Mesodermal cell (in vitro differentiated cells): Measurements from ENCODE around the gene TBC1D22A.

Source experiments
- H3K27ac ChIP-seq: 2 replicates; pipeline ENCODE4 v1.7.0; 2013; ENCODE audit warnings: mild to moderate bottlenecking, low read depth, low read length, moderate library complexity; ENCODE audit not compliant: severe bottlenecking
- H3K36me3 ChIP-seq: 2 replicates; pipeline ENCODE4 v1.7.1; 2013; ENCODE audit warnings: mild to moderate bottlenecking, low read length, moderate library complexity; ENCODE audit not compliant: control insufficient read depth, insufficient read depth
- H3K4me1 ChIP-seq: one replicate; pipeline ENCODE4 v1.7.1; 2013; ENCODE audit warnings: mild to moderate bottlenecking, low read length; ENCODE audit not compliant: insufficient read depth, control insufficient read depth, poor library complexity, severe bottlenecking
- H3K4me3 ChIP-seq: 2 replicates; pipeline ENCODE4 v1.7.0; 2013; ENCODE audit warnings: low read length, control low read depth, mild to moderate bottlenecking; ENCODE audit not compliant: insufficient read depth, poor library complexity, severe bottlenecking; ENCODE audit errors: extremely low read depth
- H3K9me3 ChIP-seq: 2 replicates; pipeline ENCODE4 v1.7.1; 2013; ENCODE audit warnings: mild to moderate bottlenecking, low read length, moderate library complexity; ENCODE audit not compliant: control insufficient read depth
- WGBS, 2 experiments: methylation state at CpG; one replicate each; pipeline ENCODE4 v1.1.5; 2013; ENCODE audit warnings: missing lambda C conversion rate in 2 of 2; ENCODE audit not compliant: insufficient coverage in 2 of 2; 5-methylcytosine and 5-hydroxymethylcytosine counted together

The TBC1D22A gene

GRCh38 chr22:47011131-47011858 is 248.8 kb downstream of the TBC1D22A start:
- Histone ChIP-seq H3K4me3 (no peak overlapping the region), H3K36me3 (peaks cover 16% of the 10 kb centered on the region), H3K4me1 (no peaks in the 10 kb centered on the region), H3K9me3 (no peaks in the 10 kb centered on the region), H3K27ac (no peak overlapping the region)
- 95 to 96% methylated on average over 6 to 12 of the region's 12 CpGs for WGBS, 2 experiments

GRCh38 chr22:47011859-47012258 is 249.4 kb downstream of the TBC1D22A start:
- H3K36me3 ChIP-seq, result peaks cover 16% of the 10 kb centered on the region
- 93 to 100% methylated on average over 2 of the region's 8 CpGs for WGBS, 2 experiments
- no peak overlapping the region for H3K27ac ChIP-seq
- no peaks in the 10 kb centered on the region for H3K9me3 ChIP-seq
- no peak overlapping the region for H3K4me3 ChIP-seq
- no peaks in the 10 kb centered on the region for H3K4me1 ChIP-seq

- peaks cover 16% of the 10 kb centered on the region for H3K36me3 ChIP-seq
- no peak overlapping the region for H3K4me3 ChIP-seq
- H3K4me1 ChIP-seq, result no peaks in the 10 kb centered on the region
- WGBS, 2 experiments, result 92 to 95% methylated on average over 13 to 16 of the region's 20 CpGs
- H3K9me3 ChIP-seq, result no peaks in the 10 kb centered on the region
- H3K27ac ChIP-seq, result no peak overlapping the region
Measured at GRCh38 chr22:47012589-47013370, 250.3 kb downstream of the TBC1D22A start.

- 90 to 93% methylated on average over 15 to 16 of the region's 23 CpGs for WGBS, 2 experiments
- Histone ChIP-seq H3K36me3 (peaks cover 15% of the 10 kb centered on the region), H3K4me1 (no peaks in the 10 kb centered on the region), H3K4me3 (no peak overlapping the region), H3K9me3 (no peaks in the 10 kb centered on the region), H3K27ac (no peak overlapping the region)
Measured at GRCh38 chr22:47013861-47014635, 251.6 kb downstream of the TBC1D22A start.

GRCh38 chr22:47014636-47015345 is 252.3 kb downstream of the TBC1D22A start:
- WGBS, 2 experiments, result 96% methylated on average over 16 to 18 of the region's 21 CpGs
- H3K4me1 ChIP-seq, result no peaks in the 10 kb centered on the region

GRCh38 chr22:47015589-47016178 is 253.2 kb downstream of the TBC1D22A start:
- Histone ChIP-seq H3K4me1 (no peaks in the 10 kb centered on the region), H3K9me3 (peaks cover 3% of the 10 kb centered on the region)

More at GRCh38 chr22:47014636-47015345, 252.3 kb downstream of the TBC1D22A start:
- H3K4me3 ChIP-seq, result no peak overlapping the region
- H3K36me3 ChIP-seq, result peaks cover 8% of the 10 kb centered on the region
- H3K9me3 ChIP-seq, result no peaks in the 10 kb centered on the region
- no peak overlapping the region for H3K27ac ChIP-seq

GRCh38 chr22:47016631-47017030 is 254.2 kb downstream of the TBC1D22A start:
- WGBS, 2 experiments, result 90 to 94% methylated on average over 18 to 20 of the region's 22 CpGs
- H3K27ac ChIP-seq, result no peak overlapping the region
- peaks cover 3% of the 10 kb centered on the region for H3K9me3 ChIP-seq
- H3K4me3 ChIP-seq, result no peak overlapping the region
- H3K36me3 ChIP-seq, result peaks cover 6% of the 10 kb centered on the region
- no peaks in the 10 kb centered on the region for H3K4me1 ChIP-seq

More at GRCh38 chr22:47015589-47016178, 253.2 kb downstream of the TBC1D22A start:
- H3K4me3 ChIP-seq, result no peak overlapping the region
- H3K36me3 ChIP-seq, result peaks cover 6% of the 10 kb centered on the region
- H3K27ac ChIP-seq, result no peak overlapping the region
- WGBS, 2 experiments, result 96% methylated on average over 11 to 14 of the region's 16 CpGs

GRCh38 chr22:47017245-47017644 is 254.8 kb downstream of the TBC1D22A start:
- no peak overlapping the region for H3K4me3 ChIP-seq
- WGBS, 2 experiments, result 88 to 91% methylated on average over 7 to 13 of the region's 13 CpGs
- peaks cover 3% of the 10 kb centered on the region for H3K9me3 ChIP-seq
- no peak overlapping the region for H3K27ac ChIP-seq
- peaks cover 6% of the 10 kb centered on the region for H3K36me3 ChIP-seq
- no peaks in the 10 kb centered on the region for H3K4me1 ChIP-seq

- no peak overlapping the region for H3K4me3 ChIP-seq
- no peak overlapping the region for H3K27ac ChIP-seq
- peaks cover 3% of the 10 kb centered on the region for H3K9me3 ChIP-seq
- no peaks in the 10 kb centered on the region for H3K4me1 ChIP-seq
- no peaks in the 10 kb centered on the region for H3K36me3 ChIP-seq
- WGBS, 2 experiments, result 94 to 97% methylated on average over 30 of the region's 32 CpGs
Measured at GRCh38 chr22:47018010-47018910, 255.8 kb downstream of the TBC1D22A start.
